Thoracic aorta (tissue), 2 donors: ENCODE measurements around the gene FRMD3. TPM values are rescaled to one million over a fixed set of nuclear protein-coding genes. Genes with fewer than 3 reads are reported as not detected.

Experiments
- ATAC-seq: fragments of 150-250 bp; one replicate; pipeline ENCODE4 v1.8.0; 2017; ENCODE audit warnings: low read depth; ENCODE audit not compliant: insufficient number of reproducible peaks, low FRiP score
- DNase-seq: peaks from one replicate; pipeline ENCODE4 v3.0.0-alpha.2; 2020; ENCODE audit warnings: low spot score
- H3K27ac ChIP-seq, 2 donors: fragments of 200-600 bp; sonication (generic); 1 replicate in 1 of 2; 2 replicates in 1 of 2; pipeline ENCODE4 v1.5.1; 2016; ENCODE audit warnings: mild to moderate bottlenecking in 2 of 2, moderate library complexity in 2 of 2
- H3K27me3 ChIP-seq: fragments of 200-600 bp; sonication (generic); replicated peaks from 2 replicates; pipeline ENCODE4 v1.6.0; 2016; ENCODE audit warnings: mild to moderate bottlenecking; ENCODE audit not compliant: insufficient read depth
- H3K36me3 ChIP-seq: fragments of 200-600 bp; sonication (generic); one replicate; pipeline ENCODE4 v1.5.1; 2016
- H3K4me1 ChIP-seq, 2 donors: fragments of 200-600 bp; sonication (generic); 1 replicate in 1 of 2; 2 replicates in 1 of 2; pipeline versions ENCODE4 v1.5.1 to v1.6.0; 2016; ENCODE audit warnings: low read depth in 2 of 2, mild to moderate bottlenecking in 1 of 2; ENCODE audit not compliant: control insufficient read depth in 1 of 2
- H3K4me3 ChIP-seq: fragments of 200-600 bp; sonication (generic); 2 replicates; pipeline ENCODE4 v1.5.1; 2016; ENCODE audit warnings: mild to moderate bottlenecking
- H3K9me3 ChIP-seq: fragments of 200-600 bp; sonication (generic); 2 replicates; pipeline ENCODE4 v1.5.1; 2016
- total RNA-seq, 2 donors: library from RNA; depleted of rRNA; stranded (reverse); fragments of >200 nt; gene quantifications; one replicate each; pipeline versions ENCODE4 v1.1.0 to v1.2.3, GENCODE V29; 2016
- TF ChIP-seq, protein P1 (sequence below): fragments of 200-600 bp; sonication (generic); IDR thresholded peaks from one replicate; pipeline ENCODE4 v1.5.1; 2019; ENCODE audit warnings: antibody characterized with exemption

The FRMD3 gene
- total RNA-seq, 2 donors from 2014 or later, result 5.2 to 6.2 TPM

DNA sequence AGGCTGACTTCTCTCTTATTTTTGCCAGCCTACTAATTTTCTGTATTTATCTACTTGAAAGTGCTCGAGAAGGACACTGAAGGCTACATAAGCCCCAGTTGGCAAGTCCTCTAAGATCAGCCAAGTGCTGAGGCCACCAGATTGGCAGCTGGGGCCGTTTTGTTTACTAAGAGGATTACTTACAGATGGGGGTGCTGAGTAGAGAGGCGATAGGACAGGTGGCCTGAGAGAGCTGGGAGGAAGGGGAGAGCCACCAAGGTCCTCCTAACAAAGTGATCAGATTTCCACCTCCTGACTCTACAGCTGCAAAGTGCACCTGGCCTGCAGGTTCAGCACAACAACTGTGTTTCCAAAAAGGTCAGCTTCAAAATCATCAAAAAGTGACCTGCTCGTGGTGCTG lies 32.9 kb downstream of the FRMD3 start:
- TF ChIP-seq, protein P1, sequence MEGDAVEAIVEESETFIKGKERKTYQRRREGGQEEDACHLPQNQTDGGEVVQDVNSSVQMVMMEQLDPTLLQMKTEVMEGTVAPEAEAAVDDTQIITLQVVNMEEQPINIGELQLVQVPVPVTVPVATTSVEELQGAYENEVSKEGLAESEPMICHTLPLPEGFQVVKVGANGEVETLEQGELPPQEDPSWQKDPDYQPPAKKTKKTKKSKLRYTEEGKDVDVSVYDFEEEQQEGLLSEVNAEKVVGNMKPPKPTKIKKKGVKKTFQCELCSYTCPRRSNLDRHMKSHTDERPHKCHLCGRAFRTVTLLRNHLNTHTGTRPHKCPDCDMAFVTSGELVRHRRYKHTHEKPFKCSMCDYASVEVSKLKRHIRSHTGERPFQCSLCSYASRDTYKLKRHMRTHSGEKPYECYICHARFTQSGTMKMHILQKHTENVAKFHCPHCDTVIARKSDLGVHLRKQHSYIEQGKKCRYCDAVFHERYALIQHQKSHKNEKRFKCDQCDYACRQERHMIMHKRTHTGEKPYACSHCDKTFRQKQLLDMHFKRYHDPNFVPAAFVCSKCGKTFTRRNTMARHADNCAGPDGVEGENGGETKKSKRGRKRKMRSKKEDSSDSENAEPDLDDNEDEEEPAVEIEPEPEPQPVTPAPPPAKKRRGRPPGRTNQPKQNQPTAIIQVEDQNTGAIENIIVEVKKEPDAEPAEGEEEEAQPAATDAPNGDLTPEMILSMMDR, result no peak
- Histone ChIP-seq H3K4me1 (no peaks in the 10 kb centered on the region), H3K4me3 (no peak overlapping the region), H3K27ac (no peak overlapping the region), H3K27me3 (no peaks in the 10 kb centered on the region), H3K9me3 (no peaks in the 10 kb centered on the region), H3K36me3 (no peaks in the 10 kb centered on the region)
- no peak for DNase-seq
- no peak for ATAC-seq

DNA sequence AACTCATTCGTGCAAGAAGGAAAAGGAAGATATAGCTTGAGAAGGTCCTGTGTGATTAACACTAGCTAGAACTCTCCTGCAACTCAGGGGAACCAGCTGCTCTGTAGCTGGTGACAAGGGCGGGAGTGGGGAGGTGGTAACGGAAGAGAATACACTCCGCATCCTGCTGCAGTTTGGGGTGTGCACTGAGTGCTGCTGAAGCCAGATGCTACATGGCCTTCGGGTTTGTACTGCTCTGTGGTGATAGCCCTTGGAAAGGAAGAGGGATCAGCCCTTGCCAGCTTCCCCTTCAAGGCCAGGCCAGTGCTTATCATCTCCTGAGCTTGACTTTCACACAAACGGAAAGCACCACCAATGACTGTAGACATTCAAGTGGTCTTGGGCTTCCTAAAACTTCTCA lies 34.3 kb downstream of the FRMD3 start:
- ATAC-seq (no peak), DNase-seq (no peak)
- no peak overlapping the region for H3K4me3 ChIP-seq
- H3K4me1 ChIP-seq, result no peaks in the 10 kb centered on the region
- no peak overlapping the region for H3K27ac ChIP-seq
- H3K36me3 ChIP-seq, result no peaks in the 10 kb centered on the region
- TF ChIP-seq, protein P1, result no peak
- no peaks in the 10 kb centered on the region for H3K27me3 ChIP-seq
- no peaks in the 10 kb centered on the region for H3K9me3 ChIP-seq

DNA sequence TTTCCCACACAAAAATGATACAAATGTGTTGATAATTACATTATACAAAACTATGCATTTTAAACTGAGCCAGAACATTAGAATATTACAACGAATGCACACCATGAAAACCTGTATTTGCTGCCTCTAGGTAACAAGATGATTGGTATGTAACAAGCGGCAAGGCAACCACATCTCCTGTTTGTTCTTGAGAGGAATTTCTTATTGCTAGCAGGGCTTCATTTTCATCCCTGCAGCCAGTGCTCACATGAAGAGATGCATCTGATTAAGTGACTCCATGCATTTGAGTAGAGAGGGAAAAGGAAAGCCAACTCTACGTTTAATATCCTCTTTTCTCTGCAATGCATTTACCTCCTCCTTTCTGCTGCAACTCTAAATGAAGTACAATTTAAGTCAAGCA lies 36.6 kb downstream of the FRMD3 start:
- Histone ChIP-seq H3K27me3 (no peaks in the 10 kb centered on the region), H3K36me3 (no peaks in the 10 kb centered on the region), H3K27ac (no peak overlapping the region), H3K4me3 (no peak overlapping the region), H3K4me1 (no peaks in the 10 kb centered on the region), H3K9me3 (no peaks in the 10 kb centered on the region)
- DNase-seq (no peak), ATAC-seq (no peak)
- TF ChIP-seq, protein P1, result no peak

DNA sequence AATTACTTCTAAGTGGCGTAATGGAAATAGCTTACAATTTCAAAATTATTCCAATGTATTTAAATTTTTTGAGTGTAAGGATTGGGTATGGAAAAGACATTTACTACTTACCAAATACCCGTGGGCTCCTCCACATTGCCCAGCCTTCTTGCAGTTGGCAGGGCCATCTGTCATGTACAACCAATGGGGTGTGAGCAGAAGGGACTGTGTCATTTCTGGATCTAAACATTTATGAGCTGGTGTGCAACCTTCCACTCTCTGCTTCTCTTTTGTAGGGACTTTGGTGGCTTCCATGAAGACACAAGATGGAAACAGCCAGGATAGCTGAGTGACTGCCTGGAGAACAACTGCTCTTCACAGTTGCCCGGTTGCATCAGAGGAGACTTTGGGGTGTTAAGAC lies 40.8 kb downstream of the FRMD3 start:
- H3K4me1 ChIP-seq, result no peaks in the 10 kb centered on the region
- TF ChIP-seq, protein P1, result no peak
- DNase-seq (no peak), ATAC-seq (no peak)
- H3K4me3 ChIP-seq, result no peak overlapping the region
- H3K27me3 ChIP-seq, result no peaks in the 10 kb centered on the region
- H3K27ac ChIP-seq, result no peak overlapping the region
- no peaks in the 10 kb centered on the region for H3K36me3 ChIP-seq
- no peaks in the 10 kb centered on the region for H3K9me3 ChIP-seq

DNA sequence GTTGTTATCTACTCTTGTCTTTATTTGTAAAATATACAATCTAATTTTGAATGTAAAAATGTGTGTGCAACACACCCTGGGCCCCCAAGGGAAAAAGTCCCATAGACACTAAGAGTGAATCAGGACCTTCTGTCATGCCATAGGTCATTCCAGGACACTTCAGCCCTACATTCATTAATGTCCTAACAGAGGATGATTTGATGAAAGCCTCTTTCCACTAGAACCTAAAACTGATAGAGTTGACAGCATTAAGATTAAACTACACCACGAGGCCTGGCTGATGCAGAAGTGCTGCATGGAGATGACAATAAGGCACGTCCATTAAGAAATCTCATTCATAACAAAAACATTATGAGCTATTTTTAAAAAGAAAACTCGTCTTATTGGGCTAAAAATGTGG lies 46.2 kb downstream of the FRMD3 start:
- TF ChIP-seq, protein P1, result no peak
- Histone ChIP-seq H3K4me1 (no peaks in the 10 kb centered on the region), H3K27ac (no peak overlapping the region), H3K27me3 (no peaks in the 10 kb centered on the region), H3K9me3 (no peaks in the 10 kb centered on the region), H3K36me3 (no peaks in the 10 kb centered on the region), H3K4me3 (no peak overlapping the region)
- ATAC-seq, result no peak
- DNase-seq, result no peak
